ENCODE data around the gene TTF2. TPM values are rescaled to one million over a fixed set of nuclear protein-coding genes. Genes with fewer than 3 reads are reported as not detected.

Gene TTF2
- total and polyA plus RNA-seq, 9 of the 15 experiments (the other 6 are each of a cell fraction or from before 2014, with no cell fraction given) = 9.4 to 71.1 (median 42.1) TPM

DNA sequence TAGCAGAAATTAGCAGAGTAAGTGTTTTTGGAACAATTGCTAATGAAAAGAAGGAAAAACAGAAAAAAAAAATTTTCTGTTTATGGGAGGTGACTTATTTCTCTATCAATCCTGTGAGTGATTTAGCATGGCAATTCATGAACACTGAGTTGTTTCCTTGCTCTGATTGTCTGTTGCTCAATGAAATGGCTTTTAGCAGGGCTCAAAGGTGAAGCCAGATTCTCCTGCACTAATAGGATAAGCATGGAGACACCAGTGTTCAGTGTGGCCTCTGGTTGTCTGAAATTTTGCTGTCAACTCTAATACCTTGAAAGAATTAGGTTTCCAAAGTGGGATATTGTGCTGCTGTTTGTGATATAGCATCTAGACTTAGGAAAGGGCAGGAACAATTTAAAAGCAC lies 45.6 kb downstream of the TTF2 start:
- Histone ChIP-seq H3K9me3 (replicated peaks; ENCODE audit: control insufficient read depth, insufficient read depth, low read depth, low read length) (0 out of 2 replicates have a peak, but pooled peaks cover 2% of the 10 kb centered on the region), H3K4me1 (replicated peaks in 1 of 2; ENCODE audit: control insufficient read depth in 2 of 2, insufficient read depth in 2 of 2, low read length in 2 of 2) (no peaks in the 10 kb centered on the region), H3K27me3 (ENCODE audit: control insufficient read depth in 2 of 2, insufficient read depth in 2 of 2, low read length in 2 of 2) (no peaks in the 10 kb centered on the region), H3K4me3 (no peak overlapping the region), H3K9me1 (ENCODE audit: control insufficient read depth, insufficient read depth, low read length) (no peaks in the 10 kb centered on the region), H3K36me3 (ENCODE audit: control insufficient read depth, insufficient read depth, low read length) (peaks cover 43% of the 10 kb centered on the region), H4K20me1 (replicated peaks; ENCODE audit: control insufficient read depth, insufficient read depth, low read length) (no peaks in the 10 kb centered on the region), H2AFZ (ENCODE audit: low read depth, low read length) (no peak overlapping the region), H3K9ac (ENCODE audit: insufficient read depth in 1 of 2, low read depth in 2 of 2, low read length in 2 of 2) (no peak overlapping the region), H3K4me2 (ENCODE audit: insufficient read depth, low read length) (no peak overlapping the region), H3K79me2 (ENCODE audit: control insufficient read depth, insufficient read depth, low read length) (no peaks in the 10 kb centered on the region), H3K27ac (ENCODE audit: extremely low read depth, low read depth, low read length) (no peak overlapping the region)
- ATAC-seq (no peak), DNase-seq (ENCODE audit: extremely low read depth in 1 of 4, low spot score in 3 of 4) (no peak), FAIRE-seq (no peak)
- CTCF ChIA-PET (ENCODE audit: low intra/inter-chr PET ratio) = no interaction called here
- intact Hi-C loops (cut with micrococcal nuclease) (no loop called here), in situ Hi-C loops (cut with MboI) (no loop called here)
- POLR2A ChIA-PET = no interaction called here
- BruUV-seq (replicated peaks) = no TSS peak
- no peak for TF ChIP-seq DACH1 (IDR thresholded peaks at IDR 0.05; ENCODE audit: partially characterized antibody)
- TF ChIP-seq NR1H2 (CRISPR knock-in tag; IDR thresholded peaks at IDR 0.05) = no peak
- no peak for TF ChIP-seq YBX1 (IDR thresholded peaks at IDR 0.05)
- TF ChIP-seq SAFB (IDR thresholded peaks at IDR 0.05; ENCODE audit: borderline replicate concordance, low read depth, low read length) = no peak
- no peak for TF ChIP-seq FOXK2 (conservative IDR thresholded peaks at IDR 0.05 in 1 of 2, IDR thresholded peaks at IDR 0.05 in 1 of 2; ENCODE audit: low read depth in 2 of 2)
- no peak for TF ChIP-seq ZNF3 (CRISPR knock-in tag; IDR thresholded peaks at IDR 0.05)
- TF ChIP-seq CEBPB (tag; IDR thresholded peaks at IDR 0.05) = no peak
- no peak for TF ChIP-seq TEAD1 (CRISPR knock-in tag; IDR thresholded peaks at IDR 0.05)
- TF ChIP-seq EP300 (IDR thresholded peaks at IDR 0.05; ENCODE audit: low read length) = no peak
- no peak for TF ChIP-seq HNRNPUL1 (IDR thresholded peaks at IDR 0.05; ENCODE audit: low read length)
- no peak for TF ChIP-seq ZNF12 (CRISPR knock-in tag; IDR thresholded peaks at IDR 0.05)
- TF ChIP-seq ZBTB1 (CRISPR knock-in tag; IDR thresholded peaks at IDR 0.05; ENCODE audit: borderline replicate concordance, low read depth) = no peak
- no peak for TF ChIP-seq SP1 (CRISPR knock-in tag; IDR thresholded peaks at IDR 0.05)
- TF ChIP-seq MTA1 (IDR thresholded peaks at IDR 0.05; ENCODE audit: borderline replicate concordance) = no peak
- TF ChIP-seq ZNF778 (CRISPR knock-in tag; IDR thresholded peaks at IDR 0.05) = no peak
- TF ChIP-seq TAF1 (IDR thresholded peaks at IDR 0.05; ENCODE audit: control insufficient read depth, extremely low read depth, insufficient read depth, low read length, severe bottlenecking) = no peak
- no peak for TF ChIP-seq COPS2 (conservative IDR thresholded peaks at IDR 0.05)

All from K562 (cell line).